Chondrocyte (in vitro differentiated cells): ENCODE measurements around the gene TRAF3. TPM values are rescaled to one million over a fixed set of nuclear protein-coding genes. Genes with fewer than 3 reads are reported as not detected.
A peak's percentile ranks its signal among the peaks of the same experiment; 100 is the strongest.

Experiments
- DNase-seq: peaks from one replicate; pipeline ENCODE4 v3.0.0; 2021; ENCODE audit warnings: mixed read lengths, low spot score
- H3K27ac Mint-ChIP-seq: one replicate; pipeline ENCODE4 v1.8.0; 2021; ENCODE audit warnings: mild to moderate bottlenecking, moderate library complexity, mixed read lengths; ENCODE audit not compliant: unreplicated experiment
- H3K27me3 Mint-ChIP-seq: 2 replicates; pipeline ENCODE4 v1.8.0; 2021; ENCODE audit warnings: low read depth, mixed read lengths
- H3K36me3 Mint-ChIP-seq: 2 replicates; pipeline ENCODE4 v1.8.0; 2021; ENCODE audit warnings: low read depth, mixed read lengths
- H3K4me1 Mint-ChIP-seq: 2 replicates; pipeline ENCODE4 v1.8.0; 2021; ENCODE audit warnings: low read depth, mild to moderate bottlenecking, mixed read lengths
- H3K4me3 Mint-ChIP-seq: one replicate; pipeline ENCODE4 v1.8.0; 2021; ENCODE audit warnings: mild to moderate bottlenecking, moderate library complexity, mixed read lengths; ENCODE audit not compliant: unreplicated experiment
- H3K9me3 Mint-ChIP-seq: 2 replicates; pipeline ENCODE4 v1.8.0; 2021; ENCODE audit warnings: low read depth, mixed read lengths
- total RNA-seq: library from RNA; stranded (reverse); gene quantifications from 3 replicates; pipeline ENCODE4 v1.2.1, GENCODE V29; 2021
- TF ChIP-seq, protein P1 (sequence below): fragments of 200-600 bp; sonication (generic); IDR thresholded peaks from 2 replicates; pipeline ENCODE4 v1.5.0; 2021; ENCODE audit warnings: antibody characterized with exemption, mild to moderate bottlenecking, moderate library complexity

The TRAF3 gene
- total RNA-seq, 1 donor from 2014 or later = 20.1 TPM

DNA sequence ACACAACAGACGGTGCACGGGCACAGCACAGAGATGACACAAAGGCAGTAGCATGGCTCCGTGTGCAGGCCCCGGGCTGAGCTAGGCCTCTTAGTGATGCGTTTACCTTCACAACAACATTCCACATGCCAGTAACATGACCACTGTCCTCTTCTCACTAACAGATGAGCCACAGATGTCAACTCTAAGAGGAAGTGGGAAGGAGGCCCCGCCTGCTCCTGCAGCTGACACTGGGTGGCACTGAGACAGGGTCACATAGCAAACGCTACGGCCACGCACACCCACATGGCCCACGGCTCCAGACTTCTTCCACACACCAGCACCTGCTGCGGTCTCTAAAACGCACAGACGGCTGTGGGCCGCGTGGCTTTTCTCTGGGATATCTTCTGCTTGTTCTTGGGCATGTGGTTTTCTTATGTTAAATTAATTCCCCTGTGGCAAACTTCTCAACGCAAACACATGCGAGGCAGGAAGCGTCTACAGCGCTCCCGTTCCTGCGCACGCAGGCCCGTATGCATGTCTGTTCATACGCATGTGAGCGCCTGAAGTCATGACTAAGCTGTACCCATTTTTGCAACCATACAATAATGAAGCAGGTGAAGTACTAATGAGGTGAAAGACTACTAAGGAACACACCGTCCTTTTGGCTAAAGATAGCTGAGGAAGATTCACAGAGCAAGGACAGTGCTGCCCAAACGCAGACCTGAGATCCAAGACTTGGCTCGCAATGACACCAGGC, 172.0 kb downstream of the TRAF3 start:
- H3K27ac Mint-ChIP-seq = peak overlapping the region; percentile 0
- no peaks in the 10 kb centered on the region for H3K27me3 Mint-ChIP-seq
- DNase-seq = no peak
- H3K4me1 Mint-ChIP-seq = peaks cover 23% of the 10 kb centered on the region
- H3K9me3 Mint-ChIP-seq = no peaks in the 10 kb centered on the region
- TF ChIP-seq, protein P1, sequence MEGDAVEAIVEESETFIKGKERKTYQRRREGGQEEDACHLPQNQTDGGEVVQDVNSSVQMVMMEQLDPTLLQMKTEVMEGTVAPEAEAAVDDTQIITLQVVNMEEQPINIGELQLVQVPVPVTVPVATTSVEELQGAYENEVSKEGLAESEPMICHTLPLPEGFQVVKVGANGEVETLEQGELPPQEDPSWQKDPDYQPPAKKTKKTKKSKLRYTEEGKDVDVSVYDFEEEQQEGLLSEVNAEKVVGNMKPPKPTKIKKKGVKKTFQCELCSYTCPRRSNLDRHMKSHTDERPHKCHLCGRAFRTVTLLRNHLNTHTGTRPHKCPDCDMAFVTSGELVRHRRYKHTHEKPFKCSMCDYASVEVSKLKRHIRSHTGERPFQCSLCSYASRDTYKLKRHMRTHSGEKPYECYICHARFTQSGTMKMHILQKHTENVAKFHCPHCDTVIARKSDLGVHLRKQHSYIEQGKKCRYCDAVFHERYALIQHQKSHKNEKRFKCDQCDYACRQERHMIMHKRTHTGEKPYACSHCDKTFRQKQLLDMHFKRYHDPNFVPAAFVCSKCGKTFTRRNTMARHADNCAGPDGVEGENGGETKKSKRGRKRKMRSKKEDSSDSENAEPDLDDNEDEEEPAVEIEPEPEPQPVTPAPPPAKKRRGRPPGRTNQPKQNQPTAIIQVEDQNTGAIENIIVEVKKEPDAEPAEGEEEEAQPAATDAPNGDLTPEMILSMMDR = no peak
- no peak overlapping the region for H3K4me3 Mint-ChIP-seq
- peaks cover 29% of the 10 kb centered on the region for H3K36me3 Mint-ChIP-seq

DNA sequence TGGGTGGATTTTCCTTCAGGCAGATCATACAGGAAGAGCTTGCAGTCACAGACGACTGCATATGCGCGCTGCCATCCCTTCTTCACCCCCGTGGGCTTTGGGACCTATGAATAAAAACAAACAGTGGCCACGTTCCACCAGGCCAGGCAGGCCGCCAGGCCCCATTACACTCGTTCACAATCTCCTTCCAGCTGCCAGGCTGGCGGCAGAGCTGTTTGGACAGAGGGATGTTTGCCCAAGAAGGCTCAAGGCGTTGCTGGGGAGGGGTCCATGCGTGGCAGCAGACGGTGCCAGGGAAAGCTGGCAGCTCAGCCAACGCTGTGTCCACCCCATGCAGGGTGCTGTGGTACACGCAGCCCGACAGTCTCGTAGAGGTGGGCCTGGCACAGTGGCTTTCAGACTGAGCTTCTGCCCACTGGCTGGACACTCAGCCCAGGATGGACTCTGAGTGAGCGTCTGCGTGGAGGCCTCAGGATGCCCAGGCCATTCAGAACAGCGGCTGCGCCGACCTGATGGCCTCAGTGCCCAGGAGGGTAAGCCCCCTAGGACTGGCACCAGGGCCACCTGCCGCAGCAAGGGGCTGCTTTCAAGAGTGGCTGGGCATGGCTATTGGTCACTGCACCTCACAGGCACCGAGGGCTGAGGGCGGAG, 172.7 kb downstream of the TRAF3 start:
- no peaks in the 10 kb centered on the region for H3K27me3 Mint-ChIP-seq

DNA sequence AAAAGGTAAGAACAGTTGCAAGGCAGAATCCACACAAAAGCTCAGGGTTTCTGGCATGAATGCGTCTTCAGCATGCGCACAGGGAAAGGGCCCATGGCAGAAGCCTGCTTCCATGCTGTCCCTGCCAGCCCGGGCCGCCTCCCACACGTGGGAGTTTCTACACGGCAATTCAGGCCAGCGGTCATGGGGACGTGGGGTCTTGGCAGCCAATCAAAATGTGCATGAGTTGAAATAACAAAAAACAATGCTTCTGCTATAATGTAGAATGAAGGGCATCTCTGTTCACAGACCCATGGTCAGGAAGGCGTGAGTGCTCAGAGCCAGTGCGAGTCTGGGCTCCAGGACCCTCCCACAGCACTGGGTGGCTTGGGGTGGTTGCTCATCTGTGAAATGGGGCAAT, 173.8 kb downstream of the TRAF3 start:
- Mint-ChIP-seq H3K27me3 (no peaks in the 10 kb centered on the region), H3K4me1 (peaks cover 23% of the 10 kb centered on the region), H3K27ac (no peak overlapping the region), H3K9me3 (no peaks in the 10 kb centered on the region), H3K36me3 (peaks cover 26% of the 10 kb centered on the region), H3K4me3 (no peak overlapping the region)
- DNase-seq = peak; percentile 74
- TF ChIP-seq, protein P1 = no peak

More for the DNA sequence above, 172.7 kb downstream of the TRAF3 start:
- DNase-seq = peak; percentile 88
- Mint-ChIP-seq H3K4me1 (peaks cover 23% of the 10 kb centered on the region), H3K4me3 (no peak overlapping the region), H3K9me3 (no peaks in the 10 kb centered on the region), H3K27ac (no peak overlapping the region), H3K36me3 (peaks cover 28% of the 10 kb centered on the region)
- TF ChIP-seq, protein P1 = no peak

DNA sequence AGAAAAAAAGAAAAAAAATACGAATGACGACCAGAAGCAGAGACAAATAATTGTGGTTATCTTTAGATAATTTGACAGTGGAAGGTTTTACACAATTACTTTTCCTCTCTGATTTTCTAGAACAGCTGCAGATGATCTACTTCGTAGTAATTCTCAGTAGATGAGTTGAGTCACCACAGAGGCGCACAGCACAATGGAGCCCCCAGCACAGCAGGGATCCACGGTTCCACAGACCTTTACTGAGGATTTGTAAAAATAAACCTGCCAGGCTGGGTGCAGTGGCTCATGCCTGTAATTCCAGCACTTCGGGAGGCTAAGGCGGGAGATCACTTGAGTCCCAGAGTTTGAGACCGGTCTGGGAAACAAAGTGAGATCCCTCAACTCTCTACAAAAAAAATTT, 174.6 kb downstream of the TRAF3 start:
- peaks cover 23% of the 10 kb centered on the region for H3K4me1 Mint-ChIP-seq
- TF ChIP-seq, protein P1 = no peak
- no peak for DNase-seq
- H3K4me3 Mint-ChIP-seq = no peak overlapping the region
- peaks cover 26% of the 10 kb centered on the region for H3K36me3 Mint-ChIP-seq
- H3K27me3 Mint-ChIP-seq = no peaks in the 10 kb centered on the region
- H3K9me3 Mint-ChIP-seq = no peaks in the 10 kb centered on the region
- peak overlapping the region; percentile 81 for H3K27ac Mint-ChIP-seq

DNA sequence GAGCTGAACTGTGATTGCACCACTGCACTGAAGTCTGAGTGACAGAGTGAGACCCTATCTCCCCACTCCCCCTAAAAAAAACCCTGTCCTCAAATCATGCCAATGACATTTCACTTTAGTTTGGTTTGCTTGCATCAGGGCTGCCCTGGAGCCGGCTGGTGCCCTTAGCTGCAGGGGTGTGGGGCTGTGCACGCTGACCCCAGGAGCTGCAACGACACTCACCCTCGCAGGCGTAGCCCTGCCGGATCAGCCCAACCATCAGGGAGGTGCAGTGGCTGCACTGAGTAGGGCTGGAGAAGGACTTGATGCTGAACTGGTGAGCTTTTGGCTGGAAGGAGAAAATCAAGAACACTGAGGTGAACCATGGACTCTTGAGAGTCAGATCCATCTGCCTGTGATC, 175.0 kb downstream of the TRAF3 start:
- DNase-seq = no peak
- Mint-ChIP-seq H3K27ac (peak overlapping the region; percentile 57), H3K9me3 (no peaks in the 10 kb centered on the region), H3K4me3 (no peak overlapping the region), H3K4me1 (peaks cover 23% of the 10 kb centered on the region), H3K36me3 (peaks cover 26% of the 10 kb centered on the region), H3K27me3 (no peaks in the 10 kb centered on the region)
- TF ChIP-seq, protein P1 = no peak
